ENCODE data around the gene ICAM1. TPM values are rescaled to one million over a fixed set of nuclear protein-coding genes. Genes with fewer than 3 reads are reported as not detected.

The ICAM1 gene
- total and polyA plus RNA-seq, 2 of the 13 experiments (the other 11 are each of a cell fraction or from before 2014, with no cell fraction given): 37.9 to 98.4 TPM

- 0 out of 2 replicates have a peak, but pooled peaks have one; percentile 21 for TF ChIP-seq HIC2 (CRISPR knock-in tag; IDR thresholded peaks at IDR 0.05; ENCODE audit: low read depth)
- no peak for TF ChIP-seq AHR (CRISPR knock-in tag; IDR thresholded peaks at IDR 0.05)
- no peak for TF ChIP-seq ZNF44 (CRISPR knock-in tag; IDR thresholded peaks at IDR 0.05)
- TF ChIP-seq UBTF (CRISPR knock-in tag; IDR thresholded peaks at IDR 0.05): peak; percentile 16; the same call in 1 of the 2 replicates
- TF ChIP-seq GMEB1 (CRISPR knock-in tag; IDR thresholded peaks at IDR 0.05; ENCODE audit: borderline replicate concordance): no peak
- TF ChIP-seq DRAP1 (CRISPR knock-in tag; IDR thresholded peaks at IDR 0.05): no peak
- TF ChIP-seq ZNF691 (CRISPR knock-in tag; IDR thresholded peaks at IDR 0.05; ENCODE audit: borderline replicate concordance, low read depth): no peak
- TF ChIP-seq U2AF1 (optimal IDR thresholded peaks at IDR 0.05; ENCODE audit: low read depth, low read length): peak; percentile 32
- TF ChIP-seq ZNF383 (CRISPR knock-in tag; IDR thresholded peaks at IDR 0.05; ENCODE audit: borderline replicate concordance): no peak
- TF ChIP-seq ZNF639 (CRISPR knock-in tag; conservative IDR thresholded peaks at IDR 0.05): no peak
- TF ChIP-seq ZFP36L1 (CRISPR knock-in tag; IDR thresholded peaks at IDR 0.05): no peak
- 0 out of 2 replicates have a peak, but pooled peaks have one; percentile 4 for TF ChIP-seq ZSCAN25 (CRISPR knock-in tag; IDR thresholded peaks at IDR 0.05)
- TF ChIP-seq MED13 (CRISPR knock-in tag; IDR thresholded peaks at IDR 0.05): no peak
- no peak for TF ChIP-seq ATF2 (CRISPR knock-in tag; IDR thresholded peaks at IDR 0.05)
- TF ChIP-seq ZNF704 (CRISPR knock-in tag; IDR thresholded peaks at IDR 0.05; ENCODE audit: borderline replicate concordance): no peak
- TF ChIP-seq CREBL2 (CRISPR knock-in tag; IDR thresholded peaks at IDR 0.05; ENCODE audit: borderline replicate concordance): no peak
Observed at GRCh38 chr19:10230861-10231611, 39.9 kb upstream of the ICAM1 start, which contains the start of gene S1PR2 (continued).

Measured in HepG2 (cell line).